HepG2 (cell line): Measurements from ENCODE around the gene TJP2. TPM values are rescaled to one million over a fixed set of nuclear protein-coding genes. Genes with fewer than 3 reads are reported as not detected.
A peak's percentile ranks its signal among the peaks of the same experiment; 100 is the strongest.

Experiments used
- GLI4 ChIP-seq: sonication (generic); formaldehyde crosslinking; IDR thresholded peaks from 2 replicates; pipeline ENCODE4 v1.5.1; 2020; ENCODE audit warnings: missing genetic modification reagents, mild to moderate bottlenecking, moderate library complexity, borderline replicate concordance
- IRX3 ChIP-seq: sonication (generic); formaldehyde crosslinking; IDR thresholded peaks from 2 replicates; pipeline ENCODE4 v1.8.1; 2023; ENCODE audit warnings: mild to moderate bottlenecking, low read depth, missing genetic modification reagents, borderline replicate concordance
- JUNB ChIP-seq: sonication (generic); formaldehyde crosslinking; IDR thresholded peaks from 2 replicates; pipeline ENCODE4 v1.8.0; 2022; ENCODE audit warnings: missing genetic modification reagents, mild to moderate bottlenecking, borderline replicate concordance
- MXD4 ChIP-seq: IDR thresholded peaks from 2 replicates; pipeline ENCODE4 v1.6.1; 2016; ENCODE audit warnings: mild to moderate bottlenecking, missing biosample characterization, missing genetic modification reagents
- MYNN ChIP-seq: sonication (generic); formaldehyde crosslinking; IDR thresholded peaks from 2 replicates; pipeline ENCODE4 v1.4.0; 2020; ENCODE audit warnings: mild to moderate bottlenecking, low read depth, missing genetic modification reagents
- NFRKB ChIP-seq: fragments of 450-650 bp; IDR thresholded peaks from 2 replicates; pipeline ENCODE4 v1.6.1; 2017
- RARG ChIP-seq: sonication (generic); formaldehyde crosslinking; IDR thresholded peaks from 2 replicates; pipeline ENCODE4 v1.4.0; 2020; ENCODE audit warnings: low read depth, mild to moderate bottlenecking, missing genetic modification reagents
- ZBTB7A ChIP-seq: sonication (generic); formaldehyde crosslinking; IDR thresholded peaks from 2 replicates; pipeline ENCODE4 v1.8.0; 2022; ENCODE audit warnings: mild to moderate bottlenecking, missing genetic modification reagents
- ZFP1 ChIP-seq: IDR thresholded peaks from 2 replicates; pipeline ENCODE4 v1.6.1; 2016
- ZIK1 ChIP-seq: sonication (generic); formaldehyde crosslinking; IDR thresholded peaks from 2 replicates; pipeline ENCODE4 v1.5.0; 2020; ENCODE audit warnings: mild to moderate bottlenecking, low read depth, missing genetic modification reagents, borderline replicate concordance
- ZNF121 ChIP-seq: sonication (generic); formaldehyde crosslinking; IDR thresholded peaks from 2 replicates; pipeline ENCODE4 v1.5.0; 2020; ENCODE audit warnings: mild to moderate bottlenecking, missing genetic modification reagents
- ZNF235 ChIP-seq: sonication (generic); formaldehyde crosslinking; IDR thresholded peaks from 2 replicates; pipeline ENCODE4 v1.8.1; 2023; ENCODE audit warnings: mild to moderate bottlenecking, missing genetic modification reagents, borderline replicate concordance
- ZNF282 ChIP-seq: fragments of 450-650 bp; IDR thresholded peaks from 2 replicates; pipeline ENCODE4 v1.6.1; 2018; ENCODE audit not compliant: partially characterized antibody
- ZNF607 ChIP-seq: sonication (generic); formaldehyde crosslinking; IDR thresholded peaks from 2 replicates; pipeline ENCODE4 v1.5.1; 2020; ENCODE audit warnings: missing genetic modification reagents, mild to moderate bottlenecking, borderline replicate concordance
- ZNF615 ChIP-seq: sonication (generic); formaldehyde crosslinking; IDR thresholded peaks from 2 replicates; pipeline ENCODE4 v1.5.0; 2020; ENCODE audit warnings: mild to moderate bottlenecking, missing genetic modification reagents, borderline replicate concordance
- polyA plus RNA-seq, 8 experiments: library from polyadenylated mRNA; depleted of rRNA in 3 of 8; stranded (reverse) in 7 of 8; unstranded in 1 of 8; fragments of >200 nt; fragmentation: Illumina TruSeq in 4 of 8; extraction: Trizol in 4 of 8; gene quantifications; 2 replicates each; pipeline versions ENCODE4 v1.2.1 to v1.2.3, GENCODE V29; 2011 to 2016; ENCODE audit warnings: low read depth in 4 of 8, missing spikeins in 1 of 8, mixed read lengths in 1 of 8; ENCODE audit not compliant: insufficient read depth in 1 of 8
- total RNA-seq, 5 experiments: library from RNA; depleted of rRNA; stranded (reverse); fragments of >200 nt; fragmentation: Illumina TruSeq; extraction: Trizol; gene quantifications; 2 replicates each; pipeline ENCODE4 v1.2.3, GENCODE V29; 2016; ENCODE audit warnings: low read depth in 1 of 5
- TF ChIP-seq, protein P1 (sequence below): sonication (generic); formaldehyde crosslinking; IDR thresholded peaks from 2 replicates; pipeline ENCODE4 v1.9.0; 2022; ENCODE audit warnings: missing genetic modification reagents, mild to moderate bottlenecking, borderline replicate concordance
- TF ChIP-seq, protein P2 (sequence below): sonication (generic); formaldehyde crosslinking; IDR thresholded peaks from 2 replicates; pipeline ENCODE4 v1.4.0; 2020; ENCODE audit warnings: missing genetic modification reagents
- TF ChIP-seq, protein P3 (sequence below): sonication (generic); formaldehyde crosslinking; IDR thresholded peaks from 2 replicates; pipeline ENCODE4 v1.5.1; 2020; ENCODE audit warnings: missing genetic modification reagents, mild to moderate bottlenecking, borderline replicate concordance
- TF ChIP-seq, protein P4 (sequence below): sonication (generic); formaldehyde crosslinking; IDR thresholded peaks from 2 replicates; pipeline ENCODE4 v1.4.0; 2020; ENCODE audit warnings: mild to moderate bottlenecking, missing genetic modification reagents

The TJP2 gene
- total and polyA plus RNA-seq, 2 of the 13 experiments (the other 11 are each of a cell fraction or from before 2014, with no cell fraction given) = 109 to 110 TPM

DNA sequence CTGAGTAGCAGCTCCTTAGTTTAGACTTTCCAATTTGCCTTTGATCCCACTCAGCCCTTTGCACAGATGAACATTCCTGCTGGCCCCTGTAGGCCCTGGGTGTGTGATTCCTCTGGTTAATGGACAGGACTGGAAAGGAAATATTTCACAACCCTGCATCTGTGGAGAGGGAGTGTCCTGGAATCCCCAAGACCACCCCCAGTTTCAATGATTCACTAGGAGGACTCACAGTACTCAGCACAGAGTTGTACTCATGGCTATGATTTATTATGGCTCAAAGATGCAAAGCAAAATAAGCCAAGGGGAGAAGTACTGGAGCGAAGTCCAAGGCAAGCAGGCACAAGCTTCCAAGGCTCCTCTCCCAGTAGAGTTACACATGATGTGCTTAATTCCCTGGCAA, 42.4 kb upstream of the TJP2 start (continued):
- TF ChIP-seq, protein P1, sequence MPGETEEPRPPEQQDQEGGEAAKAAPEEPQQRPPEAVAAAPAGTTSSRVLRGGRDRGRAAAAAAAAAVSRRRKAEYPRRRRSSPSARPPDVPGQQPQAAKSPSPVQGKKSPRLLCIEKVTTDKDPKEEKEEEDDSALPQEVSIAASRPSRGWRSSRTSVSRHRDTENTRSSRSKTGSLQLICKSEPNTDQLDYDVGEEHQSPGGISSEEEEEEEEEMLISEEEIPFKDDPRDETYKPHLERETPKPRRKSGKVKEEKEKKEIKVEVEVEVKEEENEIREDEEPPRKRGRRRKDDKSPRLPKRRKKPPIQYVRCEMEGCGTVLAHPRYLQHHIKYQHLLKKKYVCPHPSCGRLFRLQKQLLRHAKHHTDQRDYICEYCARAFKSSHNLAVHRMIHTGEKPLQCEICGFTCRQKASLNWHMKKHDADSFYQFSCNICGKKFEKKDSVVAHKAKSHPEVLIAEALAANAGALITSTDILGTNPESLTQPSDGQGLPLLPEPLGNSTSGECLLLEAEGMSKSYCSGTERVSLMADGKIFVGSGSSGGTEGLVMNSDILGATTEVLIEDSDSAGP (CRISPR knock-in tag) = no peak
- TF ChIP-seq, protein P2, sequence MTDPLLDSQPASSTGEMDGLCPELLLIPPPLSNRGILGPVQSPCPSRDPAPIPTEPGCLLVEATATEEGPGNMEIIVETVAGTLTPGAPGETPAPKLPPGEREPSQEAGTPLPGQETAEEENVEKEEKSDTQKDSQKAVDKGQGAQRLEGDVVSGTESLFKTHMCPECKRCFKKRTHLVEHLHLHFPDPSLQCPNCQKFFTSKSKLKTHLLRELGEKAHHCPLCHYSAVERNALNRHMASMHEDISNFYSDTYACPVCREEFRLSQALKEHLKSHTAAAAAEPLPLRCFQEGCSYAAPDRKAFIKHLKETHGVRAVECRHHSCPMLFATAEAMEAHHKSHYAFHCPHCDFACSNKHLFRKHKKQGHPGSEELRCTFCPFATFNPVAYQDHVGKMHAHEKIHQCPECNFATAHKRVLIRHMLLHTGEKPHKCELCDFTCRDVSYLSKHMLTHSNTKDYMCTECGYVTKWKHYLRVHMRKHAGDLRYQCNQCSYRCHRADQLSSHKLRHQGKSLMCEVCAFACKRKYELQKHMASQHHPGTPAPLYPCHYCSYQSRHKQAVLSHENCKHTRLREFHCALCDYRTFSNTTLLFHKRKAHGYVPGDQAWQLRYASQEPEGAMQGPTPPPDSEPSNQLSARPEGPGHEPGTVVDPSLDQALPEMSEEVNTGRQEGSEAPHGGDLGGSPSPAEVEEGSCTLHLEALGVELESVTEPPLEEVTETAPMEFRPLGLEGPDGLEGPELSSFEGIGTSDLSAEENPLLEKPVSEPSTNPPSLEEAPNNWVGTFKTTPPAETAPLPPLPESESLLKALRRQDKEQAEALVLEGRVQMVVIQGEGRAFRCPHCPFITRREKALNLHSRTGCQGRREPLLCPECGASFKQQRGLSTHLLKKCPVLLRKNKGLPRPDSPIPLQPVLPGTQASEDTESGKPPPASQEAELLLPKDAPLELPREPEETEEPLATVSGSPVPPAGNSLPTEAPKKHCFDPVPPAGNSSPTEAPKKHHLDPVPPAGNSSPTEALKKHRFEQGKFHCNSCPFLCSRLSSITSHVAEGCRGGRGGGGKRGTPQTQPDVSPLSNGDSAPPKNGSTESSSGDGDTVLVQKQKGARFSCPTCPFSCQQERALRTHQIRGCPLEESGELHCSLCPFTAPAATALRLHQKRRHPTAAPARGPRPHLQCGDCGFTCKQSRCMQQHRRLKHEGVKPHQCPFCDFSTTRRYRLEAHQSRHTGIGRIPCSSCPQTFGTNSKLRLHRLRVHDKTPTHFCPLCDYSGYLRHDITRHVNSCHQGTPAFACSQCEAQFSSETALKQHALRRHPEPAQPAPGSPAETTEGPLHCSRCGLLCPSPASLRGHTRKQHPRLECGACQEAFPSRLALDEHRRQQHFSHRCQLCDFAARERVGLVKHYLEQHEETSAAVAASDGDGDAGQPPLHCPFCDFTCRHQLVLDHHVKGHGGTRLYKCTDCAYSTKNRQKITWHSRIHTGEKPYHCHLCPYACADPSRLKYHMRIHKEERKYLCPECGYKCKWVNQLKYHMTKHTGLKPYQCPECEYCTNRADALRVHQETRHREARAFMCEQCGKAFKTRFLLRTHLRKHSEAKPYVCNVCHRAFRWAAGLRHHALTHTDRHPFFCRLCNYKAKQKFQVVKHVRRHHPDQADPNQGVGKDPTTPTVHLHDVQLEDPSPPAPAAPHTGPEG (CRISPR knock-in tag) = no peak
- no peak for TF ChIP-seq ZNF615
- TF ChIP-seq, protein P3, sequence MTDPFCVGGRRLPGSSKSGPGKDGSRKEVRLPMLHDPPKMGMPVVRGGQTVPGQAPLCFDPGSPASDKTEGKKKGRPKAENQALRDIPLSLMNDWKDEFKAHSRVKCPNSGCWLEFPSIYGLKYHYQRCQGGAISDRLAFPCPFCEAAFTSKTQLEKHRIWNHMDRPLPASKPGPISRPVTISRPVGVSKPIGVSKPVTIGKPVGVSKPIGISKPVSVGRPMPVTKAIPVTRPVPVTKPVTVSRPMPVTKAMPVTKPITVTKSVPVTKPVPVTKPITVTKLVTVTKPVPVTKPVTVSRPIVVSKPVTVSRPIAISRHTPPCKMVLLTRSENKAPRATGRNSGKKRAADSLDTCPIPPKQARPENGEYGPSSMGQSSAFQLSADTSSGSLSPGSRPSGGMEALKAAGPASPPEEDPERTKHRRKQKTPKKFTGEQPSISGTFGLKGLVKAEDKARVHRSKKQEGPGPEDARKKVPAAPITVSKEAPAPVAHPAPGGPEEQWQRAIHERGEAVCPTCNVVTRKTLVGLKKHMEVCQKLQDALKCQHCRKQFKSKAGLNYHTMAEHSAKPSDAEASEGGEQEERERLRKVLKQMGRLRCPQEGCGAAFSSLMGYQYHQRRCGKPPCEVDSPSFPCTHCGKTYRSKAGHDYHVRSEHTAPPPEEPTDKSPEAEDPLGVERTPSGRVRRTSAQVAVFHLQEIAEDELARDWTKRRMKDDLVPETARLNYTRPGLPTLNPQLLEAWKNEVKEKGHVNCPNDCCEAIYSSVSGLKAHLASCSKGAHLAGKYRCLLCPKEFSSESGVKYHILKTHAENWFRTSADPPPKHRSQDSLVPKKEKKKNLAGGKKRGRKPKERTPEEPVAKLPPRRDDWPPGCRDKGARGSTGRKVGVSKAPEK (CRISPR knock-in tag) = no peak
- no peak for TF ChIP-seq NFRKB
- no peak for TF ChIP-seq GLI4
- no peak for TF ChIP-seq ZIK1 (CRISPR knock-in tag)
- no peak for TF ChIP-seq ZNF121 (CRISPR knock-in tag)
- TF ChIP-seq MYNN (CRISPR knock-in tag) = no peak
- no peak for TF ChIP-seq RARG (CRISPR knock-in tag)
- TF ChIP-seq ZNF607 = no peak
- 0 out of 2 replicates have a peak, but pooled peaks have one; percentile 14 for TF ChIP-seq JUNB (CRISPR knock-in tag)
- TF ChIP-seq MXD4 = no peak
- no peak for TF ChIP-seq IRX3 (CRISPR knock-in tag)
- no peak for TF ChIP-seq ZNF282
- TF ChIP-seq ZBTB7A (CRISPR knock-in tag) = no peak
- TF ChIP-seq ZFP1 (CRISPR knock-in tag) = peak; percentile 38; the same call in 1 of the 2 replicates
- TF ChIP-seq, protein P4, sequence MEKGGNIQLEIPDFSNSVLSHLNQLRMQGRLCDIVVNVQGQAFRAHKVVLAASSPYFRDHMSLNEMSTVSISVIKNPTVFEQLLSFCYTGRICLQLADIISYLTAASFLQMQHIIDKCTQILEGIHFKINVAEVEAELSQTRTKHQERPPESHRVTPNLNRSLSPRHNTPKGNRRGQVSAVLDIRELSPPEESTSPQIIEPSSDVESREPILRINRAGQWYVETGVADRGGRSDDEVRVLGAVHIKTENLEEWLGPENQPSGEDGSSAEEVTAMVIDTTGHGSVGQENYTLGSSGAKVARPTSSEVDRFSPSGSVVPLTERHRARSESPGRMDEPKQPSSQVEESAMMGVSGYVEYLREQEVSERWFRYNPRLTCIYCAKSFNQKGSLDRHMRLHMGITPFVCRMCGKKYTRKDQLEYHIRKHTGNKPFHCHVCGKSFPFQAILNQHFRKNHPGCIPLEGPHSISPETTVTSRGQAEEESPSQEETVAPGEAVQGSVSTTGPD (CRISPR knock-in tag) = no peak
- no peak for TF ChIP-seq ZNF235 (CRISPR knock-in tag)
